H1 (cell line): ENCODE data around the gene AMPH. TPM values are rescaled to one million over a fixed set of nuclear protein-coding genes. Genes with fewer than 3 reads are reported as not detected.
"Not testable (repeated sequence)": the region's sequence is repeated elsewhere in the genome, so short reads cannot be mapped to it uniquely, and the experiment has no call there.

Source experiments
- CTCF ChIA-PET: fragments of 300-600 bp; sonication (Branson Sonifier 250); formaldehyde crosslinking; loops from one replicate; lab custom pipeline; 2021; ENCODE audit not compliant: partially characterized antibody; lab: Charles Lee
- POLR2A ChIA-PET: fragments of 300-600 bp; sonication (Branson Sonifier 250); formaldehyde crosslinking; loops from one replicate; lab custom pipeline; 2021; ENCODE audit warnings: inconsistent platforms; ENCODE audit not compliant: partially characterized antibody; lab: Charles Lee
- DNase-seq, 2 experiments: peaks; one replicate each; pipeline versions ENCODE4 v3.0.0 to v3.0.0-alpha.2; 2010 to 2022; ENCODE audit warnings: low spot score in 2 of 2, low read depth in 1 of 2, mixed read lengths in 1 of 2
- FAIRE-seq: peaks from 2 replicates; lab custom pipeline; 2011; peaks lifted over from hg19 to GRCh38; lab: Jason Lieb, UNC
- H2AFZ ChIP-seq: 2 replicates; pipeline ENCODE4 v1.8.1; 2012; ENCODE audit warnings: low read length, inconsistent platforms
- H2AK5ac ChIP-seq: 2 replicates; pipeline ENCODE4 v1.6.1; 2013; ENCODE audit warnings: low read depth, low read length
- H2BK120ac ChIP-seq: replicated peaks from 2 replicates; pipeline ENCODE3; 2013; ENCODE audit warnings: low read depth, low read length, inconsistent platforms
- H2BK12ac ChIP-seq: 2 replicates; pipeline ENCODE4 v1.6.1; 2013; ENCODE audit warnings: low read depth, low read length
- H2BK15ac ChIP-seq: 2 replicates; pipeline ENCODE4 v1.6.1; 2013; ENCODE audit warnings: low read length
- H2BK20ac ChIP-seq: 2 replicates; pipeline ENCODE4 v1.6.1; 2013; ENCODE audit warnings: low read length
- H2BK5ac ChIP-seq: 2 replicates; pipeline ENCODE4 v1.6.1; 2013; ENCODE audit warnings: low read depth, low read length
- H3K14ac ChIP-seq: 2 replicates; pipeline ENCODE4 v1.6.1; 2013; ENCODE audit warnings: inconsistent platforms; ENCODE audit not compliant: insufficient read length
- H3K18ac ChIP-seq: 2 replicates; pipeline ENCODE4 v1.6.1; 2013; ENCODE audit warnings: low read length; ENCODE audit errors: extremely low read depth
- H3K23ac ChIP-seq: 2 replicates; pipeline ENCODE4 v1.6.1; 2013; ENCODE audit warnings: inconsistent platforms; ENCODE audit not compliant: insufficient read length
- H3K23me2 ChIP-seq: 2 replicates; pipeline ENCODE4 v1.6.1; 2013; ENCODE audit warnings: low read depth, low read length
- H3K27ac ChIP-seq: 2 replicates; pipeline ENCODE4 v1.6.1; 2011; ENCODE audit warnings: low read depth, low read length, inconsistent platforms
- H3K27me3 ChIP-seq, 4 experiments: replicated peaks in 1 of 4; 1 replicate in 1 of 4; 2 replicates in 3 of 4; pipeline versions ENCODE4 v1.6.1 to v1.8.1; 2011 to 2013; ENCODE audit warnings: low read length in 3 of 4, mild to moderate bottlenecking in 3 of 4, inconsistent platforms in 2 of 4, mixed read lengths in 2 of 4, moderate library complexity in 1 of 4; ENCODE audit not compliant: control insufficient read depth in 3 of 4, insufficient read depth in 3 of 4; ENCODE audit errors: extremely low read depth in 1 of 4
- H3K36me3 ChIP-seq, 4 experiments: 2 replicates each; pipeline versions ENCODE4 v1.6.1 to v1.8.1; 2011 to 2013; ENCODE audit warnings: mild to moderate bottlenecking in 4 of 4, low read length in 3 of 4, moderate library complexity in 2 of 4, control low read depth in 1 of 4, inconsistent platforms in 1 of 4; ENCODE audit not compliant: insufficient read depth in 4 of 4, control insufficient read depth in 2 of 4
- H3K4ac ChIP-seq: replicated peaks from 2 replicates; pipeline ENCODE3; 2013; ENCODE audit warnings: low read length, low read depth, mixed read lengths, inconsistent platforms; ENCODE audit not compliant: insufficient read length
- H3K4me1 ChIP-seq, 4 experiments: replicated peaks in 1 of 4; 1 replicate in 1 of 4; 2 replicates in 3 of 4; pipeline versions ENCODE4 v1.6.1 to v1.8.1; 2011 to 2013; ENCODE audit warnings: low read length in 3 of 4, inconsistent platforms in 2 of 4, mixed read lengths in 1 of 4; ENCODE audit not compliant: insufficient read depth in 4 of 4, control insufficient read depth in 3 of 4
- H3K4me2 ChIP-seq, 2 experiments: 2 replicates each; pipeline versions ENCODE4 v1.6.1 to v1.8.1; 2011 to 2013; ENCODE audit warnings: low read depth in 2 of 2, low read length in 2 of 2, control low read depth in 1 of 2, inconsistent platforms in 1 of 2, mild to moderate bottlenecking in 1 of 2; ENCODE audit not compliant: insufficient read depth in 1 of 2
- H3K4me3 ChIP-seq, 4 experiments: fragments of 200-600, 300-600 bp in 1 of 4; sonication (generic), shearing (Covaris generic), sonication (Bioruptor Twin) in 1 of 4; 2 replicates each; pipeline versions ENCODE4 v1.5.1 to v1.8.1; 2011 to 2016; ENCODE audit warnings: low read length in 4 of 4, low read depth in 3 of 4, control low read depth in 2 of 4, inconsistent platforms in 2 of 4, mild to moderate bottlenecking in 2 of 4, mixed read lengths in 1 of 4, moderate library complexity in 1 of 4; ENCODE audit not compliant: insufficient read depth in 2 of 4; ENCODE audit errors: extremely low read depth in 1 of 4
- H3K56ac ChIP-seq: replicated peaks from 2 replicates; pipeline ENCODE3; 2013; ENCODE audit warnings: low read depth, mild to moderate bottlenecking, mixed read lengths, low read length, inconsistent platforms; ENCODE audit not compliant: insufficient read length
- H3K79me1 ChIP-seq: 2 replicates; pipeline ENCODE4 v1.6.1; 2013; ENCODE audit warnings: low read depth, low read length, control low read depth
- H3K79me2 ChIP-seq, 2 experiments: 2 replicates each; pipeline versions ENCODE4 v1.6.1 to v1.8.1; 2012 to 2013; ENCODE audit warnings: low read length in 2 of 2, mild to moderate bottlenecking in 2 of 2, inconsistent platforms in 1 of 2; ENCODE audit not compliant: insufficient read depth in 2 of 2, control insufficient read depth in 1 of 2
- H3K9ac ChIP-seq, 4 experiments: replicated peaks in 1 of 4; 1 replicate in 1 of 4; 2 replicates in 3 of 4; pipeline versions ENCODE4 v1.6.1 to v1.8.1; 2011 to 2013; ENCODE audit warnings: low read depth in 3 of 4, low read length in 3 of 4, control low read depth in 2 of 4, mild to moderate bottlenecking in 2 of 4, moderate library complexity in 2 of 4, inconsistent platforms in 1 of 4; ENCODE audit errors: extremely low read depth in 1 of 4
- H3K9me3 ChIP-seq, 2 experiments: 2 replicates each; pipeline versions ENCODE4 v1.6.1 to v1.8.1; 2012 to 2013; ENCODE audit warnings: mild to moderate bottlenecking in 2 of 2, moderate library complexity in 2 of 2, control low read depth in 1 of 2, inconsistent platforms in 1 of 2, low read depth in 1 of 2, low read length in 1 of 2, mixed read lengths in 1 of 2; ENCODE audit not compliant: insufficient read depth in 2 of 2
- H4K20me1 ChIP-seq, 2 experiments: replicated peaks in 1 of 2; 2 replicates each; pipeline versions ENCODE3 to v1.8.1; 2011 to 2013; ENCODE audit warnings: inconsistent platforms in 2 of 2, low read length in 2 of 2, mild to moderate bottlenecking in 1 of 2; ENCODE audit not compliant: insufficient read depth in 2 of 2, control insufficient read depth in 1 of 2
- H4K5ac ChIP-seq: 2 replicates; pipeline ENCODE4 v1.6.1; 2013; ENCODE audit warnings: low read length, low read depth, mixed read lengths, inconsistent platforms; ENCODE audit not compliant: insufficient read length
- H4K8ac ChIP-seq: 2 replicates; pipeline ENCODE4 v1.8.0; 2013; ENCODE audit warnings: mild to moderate bottlenecking, moderate library complexity, low read length, inconsistent platforms; ENCODE audit not compliant: insufficient read depth; ENCODE audit errors: extremely low read depth
- H4K91ac ChIP-seq: replicated peaks from 2 replicates; pipeline ENCODE3; 2013; ENCODE audit warnings: low read length, mixed read lengths, inconsistent platforms; ENCODE audit not compliant: insufficient read length
- CTCF ChIP-seq, 3 experiments: IDR thresholded peaks; 1 replicate in 2 of 3; 2 replicates in 1 of 3; pipeline versions ENCODE4 v1.5.1 to v1.6.1; 2011; ENCODE audit warnings: low read length in 3 of 3, mild to moderate bottlenecking in 3 of 3, inconsistent platforms in 2 of 3, low read depth in 1 of 3, moderate library complexity in 1 of 3; ENCODE audit not compliant: insufficient read depth in 1 of 3; ENCODE audit errors: control extremely low read depth in 1 of 3
- whole genome bisulfite sequencing, 2 experiments: shearing (Covaris generic) in 1 of 2; methylation state at CpG; one replicate each; pipeline versions ENCODE4 v1.1.6 to v1.1.7; 2013 to 2015; ENCODE audit warnings: low lambda C conversion rate in 2 of 2, mixed read lengths in 2 of 2, inconsistent platforms in 1 of 2, low coverage in 1 of 2, missing lambda C conversion rate in 1 of 2; ENCODE audit not compliant: insufficient replicate concordance in 2 of 2, insufficient coverage in 1 of 2, insufficient read length in 1 of 2; ENCODE audit errors: extremely low coverage in 1 of 2, missing lambda C conversion rate in 1 of 2; 5-methylcytosine and 5-hydroxymethylcytosine counted together
- polyA plus RNA-seq, 7 experiments: library from polyadenylated mRNA; depleted of rRNA in 3 of 7; stranded (reverse) in 5 of 7; unstranded in 2 of 7; fragments of >200 nt in 5 of 7; fragments of 200-250 nt in 2 of 7; gene quantifications; 1 replicate in 5 of 7; 2 replicates in 1 of 7; 4 replicates in 1 of 7; pipeline versions ENCODE4 v1.2.1 to v1.2.3, GENCODE V29; 2011 to 2013; ENCODE audit warnings: missing spikeins in 2 of 7, mixed read lengths in 2 of 7
- total RNA-seq: library from RNA; stranded (reverse); fragmentation: NEBNext Ultra II Directional; extraction: Animal tissue kit (Norgen Biotek cat#: 25700); gene quantifications from 2 replicates; pipeline ENCODE4 v1.2.1, GENCODE V29; 2021

Gene AMPH
- total and polyA plus RNA-seq, 2 of the 8 experiments (the other 6 are each of a cell fraction or from before 2014, with no cell fraction given): 7.3 to 12.2 TPM

- H3K4me2 ChIP-seq, H2BK5ac ChIP-seq, H3K23ac ChIP-seq, H4K8ac ChIP-seq, H3K4me3 ChIP-seq, H3K56ac ChIP-seq, H4K91ac ChIP-seq, H4K20me1 ChIP-seq, H3K4me1 ChIP-seq, H3K27me3 ChIP-seq, H4K5ac ChIP-seq, POLR2A ChIA-PET, H3K9me3 ChIP-seq, H3K4ac ChIP-seq, H3K23me2 ChIP-seq, H3K27ac ChIP-seq, H3K79me1 ChIP-seq, H2AFZ ChIP-seq, H3K79me2 ChIP-seq, H3K36me3 ChIP-seq, H2BK120ac ChIP-seq, H2BK15ac ChIP-seq, H2AK5ac ChIP-seq, H2BK12ac ChIP-seq, H3K18ac ChIP-seq, H2BK20ac ChIP-seq, H3K14ac ChIP-seq, H3K9ac ChIP-seq: not testable (repeated sequence)
- DNase-seq (peak in 1 of 2 experiments; percentile 87), FAIRE-seq (peak; percentile 63)
- 56% methylated on average over 5 of the region's 5 CpGs; no CpG with 5 or more reads in 1 of the 2 experiments for whole genome bisulfite sequencing, 2 experiments
- TF ChIP-seq CTCF (IDR thresholded peaks at IDR 0.05; ENCODE audit: control extremely low read depth in 1 of 3, insufficient read depth in 1 of 3, low read depth in 1 of 3, low read length in 3 of 3): peak in 2 of 3 experiments; percentile 25 to 42; a peak in 2 of 4 replicates
- CTCF ChIA-PET: interaction anchor here (1.0 to 2.4 kb wide), 13 partner anchors 10 to 144 kb away, joined by 3 to 24 read pairs (median 6); no protein-coding TSS in a partner anchor
Measured at GRCh38 chr7:38359071-38359601, 272.0 kb downstream of the AMPH start.
